ENCODE measurements around the gene ERN1.
"Not testable (repeated sequence)": the region's sequence is repeated elsewhere in the genome, so short reads cannot be mapped to it uniquely, and the experiment has no call there.

ERN1 gene

DNA sequence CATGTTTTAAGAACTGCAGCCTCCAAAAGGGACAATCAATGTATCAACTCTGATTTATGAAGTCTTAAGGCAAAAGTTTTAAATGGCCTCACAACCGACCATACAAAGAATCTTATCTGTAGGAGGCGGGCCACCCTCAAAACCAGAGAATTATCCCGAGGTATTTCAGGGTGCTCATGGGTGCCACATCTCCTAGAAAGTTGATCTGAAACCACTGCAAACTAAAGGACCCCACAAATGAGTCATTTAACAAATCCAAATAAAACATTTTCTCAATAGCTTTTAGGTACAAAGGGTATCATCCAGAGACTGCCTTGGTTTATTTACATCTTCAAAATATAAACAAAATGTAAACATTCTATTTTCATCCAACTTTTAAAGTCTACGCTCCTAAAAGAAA, 6.8 kb downstream of the ERN1 start:
- Histone ChIP-seq H3K27ac (ENCODE audit: extremely low read depth, low read depth, low read length) (no peak overlapping the region), H3K36me3 (ENCODE audit: control insufficient read depth in 2 of 2, insufficient read depth in 1 of 2, low read length in 2 of 2) (no peaks in the 10 kb centered on the region), H3K4me3 (ENCODE audit: low read depth, low read length) (no peak overlapping the region), H3K4me1 (ENCODE audit: control insufficient read depth, insufficient read depth, low read length) (peaks cover 11% of the 10 kb centered on the region), H3K9me3 (ENCODE audit: control insufficient read depth, insufficient read depth, low read depth, low read length) (no peaks in the 10 kb centered on the region)
- ChIA-PET CTCF (interaction anchor here (0.6 to 1.1 kb wide), 2 partner anchors 11 to 35 kb away, joined by 4 to 5 read pairs; no protein-coding TSS in a partner anchor), POLR2A (no interaction called here)
- TF ChIP-seq YY2 (tag by site-specific recombination; IDR thresholded peaks at IDR 0.05): no peak
- TF ChIP-seq ZNF777 (tag by site-specific recombination; IDR thresholded peaks at IDR 0.05; ENCODE audit: borderline replicate concordance): no peak
- TF ChIP-seq ZNF701 (tag by site-specific recombination; IDR thresholded peaks at IDR 0.05): no peak

DNA sequence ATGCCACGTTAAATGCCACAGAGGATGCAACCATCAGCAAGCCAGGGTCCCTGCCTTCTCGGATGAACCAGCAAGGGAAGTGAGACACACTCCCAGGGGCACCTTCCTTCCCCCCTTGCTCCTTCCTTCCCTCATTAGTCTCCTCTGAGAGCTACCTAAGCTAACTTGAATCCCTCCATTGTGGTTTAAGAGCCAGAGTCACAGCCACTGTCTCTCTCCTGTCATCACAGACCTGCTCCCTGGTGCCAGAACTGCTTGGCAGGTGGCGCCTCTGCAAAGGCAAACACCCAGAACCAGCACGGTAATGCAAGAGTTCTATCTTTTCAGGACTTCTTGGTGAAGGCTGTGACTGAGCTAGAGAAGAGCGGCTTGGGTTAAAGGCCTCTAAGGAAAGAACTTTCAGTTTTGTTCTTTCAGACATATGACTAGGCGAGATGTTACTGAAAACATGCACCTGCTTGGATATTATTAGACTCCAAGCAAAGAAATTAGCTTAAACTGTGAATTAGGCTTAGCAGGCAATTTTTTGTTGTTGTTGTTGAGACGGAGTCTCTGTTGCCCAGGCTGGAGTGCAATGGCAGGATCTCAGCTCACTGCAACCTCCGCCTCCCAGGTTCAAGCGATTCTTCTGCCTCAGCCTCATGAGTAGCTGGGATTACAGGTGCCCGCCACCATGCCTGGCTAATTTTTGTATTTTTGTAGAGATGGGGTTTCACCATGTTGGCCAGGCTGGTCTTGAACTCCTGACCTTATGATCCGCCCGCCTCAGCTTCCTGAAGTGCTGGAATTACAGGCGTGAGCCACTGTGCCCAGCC, 8.8 kb downstream of the ERN1 start:
- POLR2A ChIA-PET: interaction anchor here (1.1 kb wide), 1 partner anchor 8 kb away, joined by 3 read pairs; no protein-coding TSS in a partner anchor
- CTCF ChIA-PET: interaction anchor here (0.7 to 1.7 kb wide), 3 partner anchors 8 to 203 kb away, joined by 3 read pairs; partner anchors contain the start of gene GH1

GRCh38 chr17:64120159-64120810, 9.7 kb downstream of the ERN1 start:
- Histone ChIP-seq H3K27ac (ENCODE audit: extremely low read depth, low read depth, low read length) (no peak overlapping the region), H3K4me1 (ENCODE audit: control insufficient read depth, insufficient read depth, low read length) (peaks cover 3% of the 10 kb centered on the region; the same call in 1 of the 2 replicates), H3K36me3 (ENCODE audit: control insufficient read depth in 2 of 2, insufficient read depth in 1 of 2, low read length in 2 of 2) (no peaks in the 10 kb centered on the region), H3K9me3 (ENCODE audit: control insufficient read depth, insufficient read depth, low read depth, low read length) (no peaks in the 10 kb centered on the region), H3K4me3 (ENCODE audit: low read depth, low read length) (no peak overlapping the region)
- CTCF ChIA-PET: interaction anchor here (0.7 to 1.0 kb wide), 2 partner anchors 9 to 59 kb away, joined by 3 read pairs; no protein-coding TSS in a partner anchor
- TF ChIP-seq ZBTB7A (tag by site-specific recombination; IDR thresholded peaks at IDR 0.05; ENCODE audit: low read depth): no peak
- TF ChIP-seq ZNF654 (tag by site-specific recombination; IDR thresholded peaks at IDR 0.05; ENCODE audit: low read depth): no peak
- no peak for TF ChIP-seq GLI2 (tag by site-specific recombination; IDR thresholded peaks at IDR 0.05; ENCODE audit: borderline replicate concordance, low read depth)
- no peak for TF ChIP-seq ZNF658 (tag by site-specific recombination; IDR thresholded peaks at IDR 0.05)
- no peak for TF ChIP-seq PRDM2 (tag by site-specific recombination; IDR thresholded peaks at IDR 0.05; ENCODE audit: borderline replicate concordance)
- no peak for TF ChIP-seq ZBTB44 (tag by site-specific recombination; IDR thresholded peaks at IDR 0.05)
- no peak for TF ChIP-seq ZFHX2 (tag by site-specific recombination; conservative IDR thresholded peaks at IDR 0.05)
- TF ChIP-seq, protein P1, sequence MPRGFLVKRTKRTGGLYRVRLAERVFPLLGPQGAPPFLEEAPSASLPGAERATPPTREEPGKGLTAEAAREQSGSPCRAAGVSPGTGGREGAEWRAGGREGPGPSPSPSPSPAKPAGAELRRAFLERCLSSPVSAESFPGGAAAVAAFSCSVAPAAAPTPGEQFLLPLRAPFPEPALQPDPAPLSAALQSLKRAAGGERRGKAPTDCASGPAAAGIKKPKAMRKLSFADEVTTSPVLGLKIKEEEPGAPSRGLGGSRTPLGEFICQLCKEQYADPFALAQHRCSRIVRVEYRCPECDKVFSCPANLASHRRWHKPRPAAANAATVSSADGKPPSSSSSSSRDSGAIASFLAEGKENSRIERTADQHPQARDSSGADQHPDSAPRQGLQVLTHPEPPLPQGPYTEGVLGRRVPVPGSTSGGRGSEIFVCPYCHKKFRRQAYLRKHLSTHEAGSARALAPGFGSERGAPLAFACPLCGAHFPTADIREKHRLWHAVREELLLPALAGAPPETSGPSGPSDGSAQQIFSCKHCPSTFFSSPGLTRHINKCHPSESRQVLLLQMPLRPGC (tag by site-specific recombination; IDR thresholded peaks at IDR 0.05): no peak
- TF ChIP-seq ZNF473 (tag by site-specific recombination; IDR thresholded peaks at IDR 0.05): no peak
- POLR2A ChIA-PET: interaction anchor here (1.1 kb wide), 1 partner anchor 9 kb away, joined by 3 read pairs; no protein-coding TSS in a partner anchor

More for the DNA sequence above, 8.8 kb downstream of the ERN1 start:
- not testable (repeated sequence) for H3K9me3 ChIP-seq (ENCODE audit: control insufficient read depth, insufficient read depth, low read depth, low read length); H3K27ac ChIP-seq (ENCODE audit: extremely low read depth, low read depth, low read length); H3K4me3 ChIP-seq (ENCODE audit: low read depth, low read length); H3K4me1 ChIP-seq (ENCODE audit: control insufficient read depth, insufficient read depth, low read length); H3K36me3 ChIP-seq (ENCODE audit: control insufficient read depth in 2 of 2, insufficient read depth in 1 of 2, low read length in 2 of 2)

Data from HEK293 (cell line).